HEK293 (cell line): ENCODE data around the gene FSTL3.

Experiments
- CTCF ChIA-PET: fragments of 350-600 bp; formaldehyde crosslinking; extraction: SDS; loops from one replicate; lab custom pipeline; 2021; ENCODE audit warnings: antibody characterized with exemption; lab: Yijun Ruan, JAX
- POLR2A ChIA-PET: fragments of 300-600 bp; formaldehyde crosslinking; extraction: SDS; loops from one replicate; lab custom pipeline; 2020; ENCODE audit warnings: antibody characterized with exemption, inconsistent platforms; lab: Yijun Ruan, JAX
- H3K27ac ChIP-seq: fragments of 200-500 bp; sonication (Bioruptor generic); 2 replicates; pipeline ENCODE4 v1.5.1; 2014; ENCODE audit warnings: low read depth, low read length, control low read depth, inconsistent platforms; ENCODE audit errors: extremely low read depth
- H3K36me3 ChIP-seq, 2 experiments: fragments of 200-500 bp in 1 of 2; sonication (Bioruptor generic) in 1 of 2; 1 replicate in 1 of 2; 2 replicates in 1 of 2; pipeline ENCODE4 v1.5.1; 2014 to 2017; ENCODE audit warnings: inconsistent platforms in 2 of 2, low read length in 2 of 2; ENCODE audit not compliant: control insufficient read depth in 2 of 2, insufficient read depth in 1 of 2
- H3K4me1 ChIP-seq: fragments of 200-500 bp; sonication (Bioruptor generic); 2 replicates; pipeline ENCODE4 v1.5.1; 2014; ENCODE audit warnings: mild to moderate bottlenecking, low read length, inconsistent platforms; ENCODE audit not compliant: control insufficient read depth, insufficient read depth
- H3K4me3 ChIP-seq: 2 replicates; pipeline ENCODE4 v1.5.1; 2011; ENCODE audit warnings: low read depth, mild to moderate bottlenecking, control low read depth, low read length, moderate library complexity
- H3K9me3 ChIP-seq: fragments of 200-500 bp; sonication (Bioruptor generic); 2 replicates; pipeline ENCODE4 v1.5.1; 2014; ENCODE audit warnings: low read depth, low read length, inconsistent platforms; ENCODE audit not compliant: control insufficient read depth, insufficient read depth
- KLF16 ChIP-seq: fragments of 450-650 bp; formaldehyde crosslinking; IDR thresholded peaks from 2 replicates; pipeline ENCODE4 v1.5.1; 2017; ENCODE audit warnings: missing biosample characterization, missing genetic modification characterization
- PRDM6 ChIP-seq: fragments of 450-650 bp; formaldehyde crosslinking; IDR thresholded peaks from 2 replicates; pipeline ENCODE4 v1.5.1; 2017; ENCODE audit warnings: missing biosample characterization, missing genetic modification characterization
- YY2 ChIP-seq: fragments of 450-650 bp; formaldehyde crosslinking; IDR thresholded peaks from 2 replicates; pipeline ENCODE4 v1.5.1; 2016; ENCODE audit warnings: missing biosample characterization, missing genetic modification characterization
- ZBTB11 ChIP-seq: fragments of 450-650 bp; formaldehyde crosslinking; conservative IDR thresholded peaks from 2 replicates; pipeline ENCODE4 v1.5.1; 2016; ENCODE audit warnings: low read depth, missing biosample characterization, missing genetic modification characterization
- ZFP41 ChIP-seq: fragments of 450-650 bp; formaldehyde crosslinking; IDR thresholded peaks from 2 replicates; pipeline ENCODE4 v1.5.1; 2016; ENCODE audit warnings: missing biosample characterization, missing genetic modification characterization, borderline replicate concordance
- ZIC2 ChIP-seq: fragments of 450-650 bp; formaldehyde crosslinking; IDR thresholded peaks from 2 replicates; pipeline ENCODE4 v1.5.1; 2016; ENCODE audit warnings: missing biosample characterization, missing genetic modification characterization
- ZNF16 ChIP-seq: fragments of 450-650 bp; formaldehyde crosslinking; IDR thresholded peaks from 2 replicates; pipeline ENCODE4 v1.5.1; 2016; ENCODE audit warnings: low read depth, missing biosample characterization, missing genetic modification characterization
- ZNF174 ChIP-seq: fragments of 450-650 bp; formaldehyde crosslinking; IDR thresholded peaks from 2 replicates; pipeline ENCODE4 v1.5.0; 2017; ENCODE audit warnings: missing biosample characterization, mild to moderate bottlenecking, missing genetic modification characterization
- ZNF202 ChIP-seq: fragments of 450-650 bp; formaldehyde crosslinking; IDR thresholded peaks from 2 replicates; pipeline ENCODE4 v1.5.1; 2016; ENCODE audit warnings: missing biosample characterization, missing genetic modification characterization, borderline replicate concordance
- ZNF423 ChIP-seq: fragments of 450-650 bp; formaldehyde crosslinking; IDR thresholded peaks from 2 replicates; pipeline ENCODE4 v1.5.1; 2016; ENCODE audit warnings: missing biosample characterization, missing genetic modification characterization
- ZNF513 ChIP-seq: fragments of 450-650 bp; IDR thresholded peaks from 2 replicates; pipeline ENCODE4 v1.5.1; 2018; ENCODE audit warnings: missing biosample characterization, missing genetic modification characterization
- ZSCAN4 ChIP-seq: fragments of 450-650 bp; formaldehyde crosslinking; IDR thresholded peaks from 2 replicates; pipeline ENCODE4 v1.5.1; 2017; ENCODE audit warnings: missing biosample characterization, missing genetic modification characterization
- TF ChIP-seq, protein P1 (sequence below): fragments of 450-650 bp; formaldehyde crosslinking; IDR thresholded peaks from 2 replicates; pipeline ENCODE4 v1.5.1; 2017; ENCODE audit warnings: missing biosample characterization, missing genetic modification characterization
- TF ChIP-seq, protein P2 (sequence below): fragments of 450-650 bp; formaldehyde crosslinking; IDR thresholded peaks from 2 replicates; pipeline ENCODE4 v1.5.1; 2016; ENCODE audit warnings: missing biosample characterization, missing genetic modification characterization

FSTL3 gene

DNA sequence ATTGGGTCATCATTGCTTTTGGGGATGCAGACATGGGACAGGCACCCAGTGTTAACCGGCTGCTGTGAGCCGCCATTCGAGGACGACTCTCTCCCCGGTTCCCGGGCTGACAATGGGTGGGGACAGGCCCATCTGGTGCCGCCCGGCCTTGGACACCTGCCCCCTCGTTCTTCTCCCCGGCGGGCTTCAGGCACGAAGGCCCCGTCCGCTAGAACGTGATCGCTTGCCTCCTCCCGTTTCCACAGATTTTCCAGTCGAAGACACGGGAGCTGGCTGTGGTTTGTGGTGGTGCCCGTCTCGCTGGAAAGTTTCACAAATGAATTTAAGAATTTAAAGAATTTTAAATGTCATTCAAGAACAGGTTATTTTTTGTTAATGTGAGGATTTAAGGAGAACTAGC lies 34.6 kb downstream of the FSTL3 start:
- TF ChIP-seq, protein P1, sequence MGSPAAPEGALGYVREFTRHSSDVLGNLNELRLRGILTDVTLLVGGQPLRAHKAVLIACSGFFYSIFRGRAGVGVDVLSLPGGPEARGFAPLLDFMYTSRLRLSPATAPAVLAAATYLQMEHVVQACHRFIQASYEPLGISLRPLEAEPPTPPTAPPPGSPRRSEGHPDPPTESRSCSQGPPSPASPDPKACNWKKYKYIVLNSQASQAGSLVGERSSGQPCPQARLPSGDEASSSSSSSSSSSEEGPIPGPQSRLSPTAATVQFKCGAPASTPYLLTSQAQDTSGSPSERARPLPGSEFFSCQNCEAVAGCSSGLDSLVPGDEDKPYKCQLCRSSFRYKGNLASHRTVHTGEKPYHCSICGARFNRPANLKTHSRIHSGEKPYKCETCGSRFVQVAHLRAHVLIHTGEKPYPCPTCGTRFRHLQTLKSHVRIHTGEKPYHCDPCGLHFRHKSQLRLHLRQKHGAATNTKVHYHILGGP (tag by site-specific recombination) = no peak
- TF ChIP-seq PRDM6 (tag by site-specific recombination) (no peak), ZIC2 (tag by site-specific recombination) (no peak), ZNF423 (tag by site-specific recombination) (no peak), ZNF513 (tag by site-specific recombination) (no peak), ZFP41 (tag by site-specific recombination) (no peak), KLF16 (tag by site-specific recombination) (no peak), ZSCAN4 (tag by site-specific recombination) (no peak), ZNF202 (tag by site-specific recombination) (no peak), ZNF174 (no peak), YY2 (tag by site-specific recombination) (no peak), ZNF16 (tag by site-specific recombination) (no peak), ZBTB11 (tag by site-specific recombination) (no peak)
- TF ChIP-seq, protein P2, sequence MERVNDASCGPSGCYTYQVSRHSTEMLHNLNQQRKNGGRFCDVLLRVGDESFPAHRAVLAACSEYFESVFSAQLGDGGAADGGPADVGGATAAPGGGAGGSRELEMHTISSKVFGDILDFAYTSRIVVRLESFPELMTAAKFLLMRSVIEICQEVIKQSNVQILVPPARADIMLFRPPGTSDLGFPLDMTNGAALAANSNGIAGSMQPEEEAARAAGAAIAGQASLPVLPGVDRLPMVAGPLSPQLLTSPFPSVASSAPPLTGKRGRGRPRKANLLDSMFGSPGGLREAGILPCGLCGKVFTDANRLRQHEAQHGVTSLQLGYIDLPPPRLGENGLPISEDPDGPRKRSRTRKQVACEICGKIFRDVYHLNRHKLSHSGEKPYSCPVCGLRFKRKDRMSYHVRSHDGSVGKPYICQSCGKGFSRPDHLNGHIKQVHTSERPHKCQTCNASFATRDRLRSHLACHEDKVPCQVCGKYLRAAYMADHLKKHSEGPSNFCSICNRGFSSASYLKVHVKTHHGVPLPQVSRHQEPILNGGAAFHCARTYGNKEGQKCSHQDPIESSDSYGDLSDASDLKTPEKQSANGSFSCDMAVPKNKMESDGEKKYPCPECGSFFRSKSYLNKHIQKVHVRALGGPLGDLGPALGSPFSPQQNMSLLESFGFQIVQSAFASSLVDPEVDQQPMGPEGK = no peak
- CTCF ChIA-PET = interaction anchor here (1.3 kb wide), 1 partner anchor 124 kb away, joined by 3 read pairs; no protein-coding TSS in a partner anchor
- Histone ChIP-seq H3K4me1 (no peaks in the 10 kb centered on the region), H3K27ac (no peak overlapping the region), H3K4me3 (no peak overlapping the region), H3K9me3 (no peaks in the 10 kb centered on the region), H3K36me3 (peaks cover 0 to 5% of the 10 kb centered on the region in 2 experiments; a peak in 1 of 3 replicates)
- POLR2A ChIA-PET = interaction anchor here (0.6 kb wide), 2 partner anchors 19 to 31 kb away, joined by 4 to 7 read pairs; no protein-coding TSS in a partner anchor
